GM19023 (cell line): ENCODE measurements around the gene DNAJB14.

Source experiments
- ATAC-seq: cut with Tn5 transposase; IDR thresholded peaks from one replicate; pipeline ENCODE4 v1.9.1; 2021; ENCODE audit warnings: mild to moderate bottlenecking, moderate library complexity; ENCODE audit not compliant: unreplicated experiment

DNAJB14 gene

DNA sequence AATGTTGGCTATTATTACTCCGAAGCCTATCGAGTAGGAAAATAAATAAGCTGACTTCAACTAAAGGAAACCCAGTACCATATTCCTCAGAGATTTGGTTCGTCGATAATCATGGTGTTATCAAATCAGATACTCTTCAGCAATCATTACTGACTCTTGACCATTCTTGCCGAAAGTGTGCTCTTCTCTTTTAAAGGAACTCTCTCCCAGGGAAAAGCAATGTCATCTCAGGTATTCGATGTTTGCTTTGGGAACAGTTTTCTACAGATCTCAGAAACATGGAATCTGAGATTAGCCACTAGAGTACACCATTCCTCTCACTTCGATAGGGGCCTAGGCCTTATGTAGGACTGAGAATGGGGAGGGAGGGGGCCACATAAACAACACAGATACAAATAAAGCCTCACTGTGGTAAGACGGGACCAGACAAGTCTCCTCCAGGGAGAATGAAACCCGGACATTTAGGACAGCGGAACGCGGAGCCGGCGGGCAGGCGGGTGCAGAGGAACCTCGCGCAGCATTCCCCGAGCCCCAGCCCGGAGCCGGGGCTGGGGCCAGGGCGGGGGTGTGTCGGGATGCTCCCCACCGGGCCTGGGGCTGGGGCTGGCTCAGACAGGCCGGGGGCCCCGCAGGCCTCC lies 581 bp downstream of the DNAJB14 start:
- peak; percentile 5 for ATAC-seq

DNA sequence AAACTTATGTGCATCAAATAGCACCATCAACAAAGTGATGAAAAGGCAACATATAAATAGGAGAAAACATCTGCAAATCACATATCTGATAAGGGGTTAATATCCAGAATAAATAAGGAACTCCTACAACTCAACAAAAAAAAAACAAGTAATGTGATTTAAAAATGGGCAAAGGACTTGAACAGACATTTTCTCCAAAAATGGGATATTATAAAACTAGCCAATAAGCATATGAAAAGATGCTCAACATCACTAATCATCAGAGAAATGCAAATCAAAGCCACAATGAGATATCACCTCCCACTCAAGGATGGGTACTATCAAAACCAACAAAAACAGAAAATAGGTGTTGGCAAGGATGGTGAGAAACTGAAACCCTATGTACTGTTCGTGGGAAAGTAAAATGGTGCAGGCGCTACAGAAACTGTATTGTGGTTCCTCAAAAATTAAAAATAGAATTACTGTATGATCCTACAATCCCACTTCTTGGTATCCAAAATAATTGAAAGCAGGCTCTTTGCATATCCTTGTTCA lies 2.4 kb downstream of the DNAJB14 start:
- ATAC-seq: no peak

DNA sequence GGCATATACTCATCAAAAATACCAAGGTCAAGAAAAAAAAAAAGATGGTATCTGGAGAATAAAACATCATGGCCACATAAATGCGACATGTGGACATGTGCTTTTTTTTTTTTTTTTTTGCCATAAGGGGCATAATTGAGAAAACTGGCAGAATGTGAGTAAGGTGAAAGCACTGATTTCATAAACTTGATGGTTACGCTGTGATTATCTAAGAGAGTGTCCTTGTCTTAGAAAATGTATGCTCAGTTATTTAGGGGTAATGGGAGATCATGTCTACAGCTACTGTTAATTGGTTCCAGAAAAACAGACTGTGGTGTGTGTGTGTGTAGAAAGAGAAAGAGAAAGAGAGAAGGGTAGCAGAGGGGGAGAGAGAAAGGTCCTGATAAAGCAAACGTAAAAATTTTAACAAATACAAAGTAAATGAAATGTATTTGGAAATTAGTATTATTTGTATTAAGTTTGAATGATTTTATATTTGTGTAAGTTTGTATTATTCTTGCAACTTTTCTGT lies 8.1 kb downstream of the DNAJB14 start:
- no peak for ATAC-seq

DNA sequence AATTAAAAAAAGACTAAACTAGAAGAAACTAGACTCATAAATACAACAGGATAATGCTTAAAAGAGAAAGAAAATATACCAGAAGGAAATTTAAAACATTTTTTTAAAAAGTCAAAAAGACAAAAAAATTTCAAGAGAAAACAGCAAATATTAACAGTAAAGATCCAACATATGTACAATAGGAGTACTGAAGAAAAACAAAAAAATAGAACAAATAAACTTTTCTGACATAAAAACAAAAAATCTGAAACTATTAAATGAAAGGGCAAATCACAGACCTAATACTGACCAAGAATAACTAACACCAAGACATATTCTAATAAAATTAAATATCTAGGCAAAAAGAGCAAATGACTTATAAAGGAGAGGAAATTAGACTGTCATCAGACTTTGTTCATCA lies 11.5 kb downstream of the DNAJB14 start:
- no peak for ATAC-seq

DNA sequence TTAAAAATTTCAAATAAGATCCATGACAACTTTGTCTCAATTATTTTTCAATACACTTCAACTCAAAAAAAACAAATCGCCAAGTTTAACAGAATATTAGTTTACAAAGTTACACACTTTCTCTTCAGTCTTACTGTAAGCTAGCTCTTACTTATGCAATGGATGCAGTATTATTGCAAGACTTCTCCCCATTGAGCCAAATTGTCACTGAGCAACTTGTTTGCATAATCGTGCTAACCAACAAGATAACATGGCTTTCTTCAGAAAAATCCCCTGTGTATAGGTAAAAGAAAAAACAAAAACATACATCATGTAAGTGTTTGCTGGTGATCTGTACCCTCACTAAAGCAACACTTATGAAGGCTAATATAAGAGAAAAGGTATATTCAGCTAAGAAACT lies 18.9 kb downstream of the DNAJB14 start:
- ATAC-seq: no peak

DNA sequence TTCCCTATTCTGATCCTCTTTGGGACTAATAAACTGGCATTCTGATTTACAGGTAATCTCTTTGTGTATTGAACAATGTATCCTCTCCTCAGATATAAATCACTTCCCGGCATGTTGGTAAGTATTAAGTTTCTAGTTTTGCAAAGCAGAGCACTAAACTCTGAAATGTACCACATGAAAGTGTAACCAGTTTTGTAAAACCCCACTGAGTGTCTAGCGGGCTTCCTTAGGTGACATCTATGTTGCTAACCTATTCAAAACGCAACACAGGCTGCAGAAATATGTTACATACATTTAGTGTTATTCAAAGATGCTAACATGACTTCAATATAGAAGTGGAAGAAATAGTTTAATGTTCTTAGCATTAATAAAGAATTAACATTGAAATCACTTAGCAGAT lies 25.2 kb downstream of the DNAJB14 start:
- ATAC-seq: no peak

DNA sequence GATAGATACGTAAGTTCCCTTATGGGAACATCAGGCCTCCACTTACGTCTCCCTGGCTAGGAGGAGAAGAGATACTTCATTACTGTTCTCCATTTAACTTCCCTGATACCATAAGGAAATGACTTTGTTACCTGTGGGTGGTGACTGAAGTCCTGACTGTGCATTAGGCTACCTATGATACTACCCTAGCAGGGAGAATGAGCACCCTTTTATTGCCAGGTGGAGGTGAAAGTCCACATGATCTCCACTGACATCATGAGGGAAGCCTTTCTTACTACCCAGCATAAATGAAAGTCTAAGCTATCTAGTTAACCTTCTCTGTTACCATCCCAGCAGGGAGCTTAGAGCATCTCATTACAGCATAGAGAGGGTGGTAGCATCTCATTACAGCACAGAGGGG lies 27.8 kb downstream of the DNAJB14 start:
- ATAC-seq: no peak

DNA sequence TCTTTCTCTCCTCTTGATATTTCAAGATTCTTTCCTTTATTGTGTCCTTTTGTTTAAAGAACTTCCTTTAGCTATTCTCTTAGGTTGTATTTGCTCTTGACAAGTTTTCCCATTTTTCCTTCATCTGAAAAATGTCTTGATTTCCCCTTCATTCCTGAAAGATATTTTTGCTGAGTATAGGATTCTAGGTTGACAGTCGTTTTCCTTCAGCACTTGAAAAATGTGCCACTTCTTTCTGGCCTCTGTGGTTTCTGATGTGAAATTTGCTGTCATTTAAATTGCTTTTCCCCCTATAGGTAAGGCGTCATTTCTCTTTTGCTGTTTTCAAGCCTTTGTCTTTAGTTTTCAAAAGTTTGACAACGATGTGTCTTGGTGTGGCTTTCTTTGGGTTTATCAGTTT lies 28.8 kb downstream of the DNAJB14 start:
- no peak for ATAC-seq

DNA sequence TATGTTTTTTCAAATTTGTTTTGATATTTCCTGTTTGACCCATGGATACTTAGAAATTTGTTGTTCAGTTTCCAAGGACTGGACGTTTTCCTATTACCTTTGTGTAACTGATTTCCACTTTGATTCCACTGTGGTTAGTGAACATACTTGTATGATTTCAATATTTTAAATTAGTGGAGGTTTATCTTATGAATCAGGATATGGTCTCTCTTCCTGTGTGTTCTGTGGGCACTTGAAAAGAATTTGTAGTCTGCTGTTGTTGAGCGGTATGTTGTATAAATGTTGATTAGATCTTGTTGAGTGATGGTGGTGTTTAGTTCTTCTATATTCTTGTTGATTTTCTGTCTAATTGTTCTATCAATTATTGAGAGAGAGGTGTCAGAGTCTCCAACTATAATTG lies 31.0 kb downstream of the DNAJB14 start:
- no peak for ATAC-seq

DNA sequence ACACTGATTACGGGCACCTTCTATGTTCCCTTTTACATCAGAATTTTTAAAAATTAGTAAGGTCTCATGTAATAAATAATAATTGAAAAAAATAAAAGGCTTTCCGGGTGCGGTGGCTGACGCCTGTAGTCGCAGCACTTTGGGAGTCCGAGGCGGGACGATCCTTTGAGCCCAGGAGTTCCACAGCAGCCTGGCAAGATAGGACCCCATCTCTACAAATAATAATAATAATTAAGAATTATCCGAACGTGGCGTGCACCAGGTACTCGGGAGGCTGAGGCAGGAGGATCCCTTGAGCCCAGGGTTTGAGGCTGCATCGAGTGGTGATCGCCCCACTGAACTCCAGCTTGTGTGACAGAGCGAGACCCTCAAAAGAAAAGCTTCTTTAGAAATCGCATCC lies 51.4 kb downstream of the DNAJB14 start:
- ATAC-seq: no peak

DNA sequence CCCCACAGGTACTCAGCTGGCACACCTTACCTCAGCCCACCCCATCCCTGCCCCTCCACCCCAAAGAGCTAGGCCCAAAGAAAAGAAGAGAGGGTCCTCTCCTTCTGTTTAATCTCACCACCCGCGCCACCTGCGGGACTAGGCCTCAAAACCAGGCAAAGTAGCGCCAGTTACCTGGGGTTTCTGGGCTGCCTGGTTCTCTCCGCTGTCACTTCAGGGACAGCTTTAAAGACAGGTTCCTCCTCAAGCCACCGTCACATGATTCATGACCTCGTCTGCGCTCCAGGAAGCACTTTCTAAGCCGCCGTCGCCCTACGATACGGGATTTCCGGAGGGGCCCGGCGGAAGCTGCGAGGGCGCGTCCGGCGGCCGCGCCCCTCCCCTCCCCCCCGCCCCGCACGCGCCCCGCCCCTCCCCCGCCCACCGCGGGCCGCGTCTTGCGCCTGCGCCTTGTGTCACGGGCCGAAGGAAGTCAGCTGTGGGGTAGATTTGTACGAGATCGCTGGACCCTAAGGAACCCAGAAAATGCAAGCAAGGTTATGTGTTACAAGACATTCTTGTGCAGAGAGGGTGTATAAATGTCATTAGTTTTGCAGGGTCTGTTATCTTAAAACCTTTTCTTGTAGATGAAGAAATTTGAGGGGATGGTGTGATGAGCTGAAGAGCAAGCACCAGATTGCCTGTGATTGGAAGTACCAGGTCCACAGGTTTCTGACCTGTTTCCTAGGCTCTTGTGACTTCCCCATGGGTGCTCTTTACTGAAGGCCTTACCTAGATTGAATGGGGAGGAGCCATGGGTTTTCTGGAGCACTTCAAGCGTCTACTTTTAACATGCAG lies 52.0 kb downstream of the DNAJB14 start, which contains the start of gene LAMTOR3:
Gene LAMTOR3 (minus strand): TSS at position 267 of the 837 bp plus-strand sequence. CDS start 464 bp downstream, outside the sequence.
- peak; percentile 100 for ATAC-seq

DNA sequence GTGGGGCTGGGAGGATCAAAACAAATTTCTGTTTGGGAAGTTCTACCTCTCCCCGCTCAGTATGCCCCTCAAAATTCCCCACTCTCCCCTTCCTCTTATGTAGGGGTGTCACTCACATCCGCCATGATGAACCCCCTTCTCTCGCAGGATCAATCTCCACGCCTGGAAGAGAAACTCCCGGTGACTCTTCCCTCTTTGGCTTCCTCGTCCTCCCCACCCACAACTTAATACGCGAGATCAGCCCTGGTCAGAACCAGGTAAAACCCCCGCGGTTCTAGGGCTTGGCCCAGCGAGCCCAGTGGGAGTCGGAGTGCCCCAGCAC lies 52.6 kb downstream of the DNAJB14 start:
- no peak for ATAC-seq

DNA sequence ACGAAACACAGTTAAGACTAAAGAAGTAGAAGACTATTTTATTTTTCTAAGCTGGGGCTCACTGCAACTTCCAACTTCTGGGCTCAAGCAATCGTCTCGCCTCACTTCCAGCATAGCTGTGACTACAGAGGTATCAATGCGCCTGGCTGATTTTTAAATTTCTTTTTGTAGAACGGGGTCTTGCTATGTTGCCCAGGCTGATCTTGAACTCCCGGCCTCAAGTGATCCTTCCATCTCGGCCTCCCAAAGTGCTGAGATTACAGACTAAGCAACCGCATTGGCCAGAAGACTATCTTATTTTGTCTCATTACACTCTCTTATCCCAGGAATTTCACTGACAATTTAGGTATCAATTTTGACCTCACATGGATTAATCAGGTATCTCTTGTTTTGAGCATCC lies 53.4 kb downstream of the DNAJB14 start:
- no peak for ATAC-seq

DNA sequence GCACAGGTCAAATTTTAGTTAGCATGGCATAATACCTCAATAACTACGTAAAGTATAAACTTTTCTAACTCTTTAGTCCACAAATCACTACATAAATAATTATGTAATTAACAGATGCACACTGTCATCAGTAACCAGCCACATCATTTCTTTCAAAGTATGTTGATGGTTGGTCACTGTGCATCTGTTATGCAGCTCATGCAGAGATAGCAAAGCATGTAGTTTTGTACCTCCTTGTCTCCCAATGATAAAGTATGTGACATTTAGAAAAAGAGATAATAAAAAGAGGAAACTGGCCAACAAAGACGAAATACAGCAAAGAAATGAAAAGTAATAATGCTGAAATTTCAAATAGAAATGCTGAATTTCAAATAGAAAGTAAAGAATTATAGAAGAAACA lies 55.1 kb downstream of the DNAJB14 start:
- no peak for ATAC-seq

DNA sequence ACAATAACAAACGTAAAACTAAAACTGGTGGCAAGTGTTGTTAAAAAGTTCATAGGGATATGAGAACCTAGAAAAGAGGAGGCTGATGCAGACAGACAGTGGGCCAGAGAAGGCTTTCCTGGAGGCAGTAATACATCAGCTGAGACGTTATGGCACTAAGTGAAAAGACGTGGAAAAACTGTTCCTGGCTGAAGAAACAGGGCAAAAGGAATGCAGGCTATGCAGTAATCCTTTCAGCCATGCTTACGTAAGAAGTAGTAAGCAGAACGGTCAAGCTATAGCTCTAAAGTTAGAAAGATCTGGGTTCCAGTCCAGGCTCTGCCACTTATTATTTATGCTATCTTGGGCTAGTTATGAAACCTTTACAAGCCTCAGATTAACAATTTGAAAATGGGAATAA lies 58.6 kb downstream of the DNAJB14 start:
- no peak for ATAC-seq

DNA sequence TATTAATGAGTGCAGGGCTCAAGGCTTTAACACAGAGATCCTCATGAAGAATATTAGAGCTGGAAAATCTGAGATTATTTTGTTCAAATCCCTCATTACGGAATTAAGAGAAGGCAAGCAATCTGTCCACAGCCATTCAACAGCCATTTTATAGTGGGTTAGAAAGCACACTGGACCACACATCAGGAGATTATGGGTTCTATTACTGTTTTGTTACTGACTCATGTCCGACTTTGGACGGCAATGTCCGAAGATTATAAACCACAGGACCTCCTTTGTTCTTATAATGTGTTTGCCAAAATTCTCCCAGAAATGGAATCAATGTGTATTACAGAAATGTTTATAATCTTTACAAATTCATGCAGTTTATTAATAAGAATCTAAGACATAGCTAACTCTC lies 60.3 kb downstream of the DNAJB14 start:
- no peak for ATAC-seq

DNA sequence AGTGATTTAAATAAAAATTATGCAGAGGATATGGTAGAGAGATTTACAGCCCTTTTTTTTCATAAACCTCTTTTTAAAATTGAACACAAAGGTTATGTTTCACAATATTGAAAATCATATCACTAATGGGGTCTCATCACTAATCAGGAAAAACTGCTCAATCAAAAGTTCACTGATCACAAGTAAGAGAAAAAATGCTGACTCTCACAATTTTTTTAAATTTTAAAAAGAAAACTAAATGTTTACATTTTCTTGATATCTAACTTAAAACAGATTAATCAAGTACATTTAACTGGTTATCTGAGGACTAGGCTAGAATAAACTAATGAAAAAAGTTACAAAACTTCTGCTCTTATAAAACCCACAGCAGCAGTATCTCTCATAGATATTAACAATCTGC lies 60.7 kb downstream of the DNAJB14 start:
- ATAC-seq: no peak

DNA sequence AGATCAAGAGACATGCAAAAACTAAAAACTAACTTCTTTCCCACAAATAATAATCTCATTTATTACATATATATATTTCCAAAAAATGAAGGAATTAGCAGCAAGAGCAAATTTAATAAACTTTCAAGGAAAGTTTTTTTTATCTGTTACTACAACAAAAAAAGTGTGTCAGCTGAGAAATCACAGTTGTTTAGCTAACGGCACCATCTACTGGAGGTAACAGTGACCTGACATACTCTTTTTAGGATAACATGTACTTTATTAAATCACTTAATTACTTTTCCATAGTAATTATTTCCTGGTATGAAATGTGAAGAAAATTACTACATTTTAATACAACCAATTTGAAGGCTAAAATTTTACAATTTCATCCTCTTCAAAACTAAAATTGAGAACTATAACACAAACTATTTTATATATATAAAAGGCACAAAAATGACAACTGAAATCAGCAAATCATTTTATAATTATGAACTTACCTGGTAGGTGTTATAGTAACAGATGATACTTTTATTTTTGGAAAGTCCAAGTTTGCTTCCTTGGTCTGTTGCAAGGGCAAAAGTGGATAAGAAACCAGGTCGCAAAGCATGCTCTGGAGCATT lies 61.3 kb downstream of the DNAJB14 start:
- no peak for ATAC-seq

DNA sequence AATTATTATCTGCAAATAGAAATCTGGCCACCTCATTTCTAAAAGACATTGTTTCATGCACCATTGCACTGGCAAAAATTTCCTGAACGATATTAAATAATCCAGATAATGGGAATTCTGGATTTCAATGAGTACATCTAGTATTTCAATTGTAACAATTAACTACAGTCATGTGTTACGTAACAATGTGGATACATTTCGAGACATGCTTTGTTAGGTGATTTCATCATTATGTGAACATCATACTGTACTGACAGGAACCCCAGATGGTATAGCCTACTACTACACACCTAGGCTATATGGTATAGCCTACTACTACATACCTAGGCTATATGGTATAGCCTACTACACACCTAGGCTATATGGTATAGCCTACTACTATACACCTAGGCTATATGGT lies 67.0 kb downstream of the DNAJB14 start:
- ATAC-seq: no peak

DNA sequence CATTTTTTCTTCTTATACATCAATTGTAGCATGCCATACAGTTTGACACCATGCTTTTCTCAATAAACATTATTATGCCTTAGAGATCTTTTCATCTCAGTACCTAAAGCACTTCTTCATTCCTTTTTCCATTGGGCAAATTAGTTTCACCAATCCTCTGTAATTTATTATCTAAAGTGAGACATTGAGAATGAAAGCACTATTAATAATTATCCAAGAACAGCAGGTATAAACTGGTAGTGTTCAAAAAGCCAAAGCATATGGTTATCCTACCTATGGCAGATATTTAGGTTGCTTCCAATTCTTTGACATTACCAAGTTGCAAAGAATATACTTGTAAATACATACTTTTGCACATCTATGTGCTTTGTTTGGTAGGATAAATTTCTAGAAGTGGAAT lies 67.8 kb downstream of the DNAJB14 start:
- ATAC-seq: no peak

DNA sequence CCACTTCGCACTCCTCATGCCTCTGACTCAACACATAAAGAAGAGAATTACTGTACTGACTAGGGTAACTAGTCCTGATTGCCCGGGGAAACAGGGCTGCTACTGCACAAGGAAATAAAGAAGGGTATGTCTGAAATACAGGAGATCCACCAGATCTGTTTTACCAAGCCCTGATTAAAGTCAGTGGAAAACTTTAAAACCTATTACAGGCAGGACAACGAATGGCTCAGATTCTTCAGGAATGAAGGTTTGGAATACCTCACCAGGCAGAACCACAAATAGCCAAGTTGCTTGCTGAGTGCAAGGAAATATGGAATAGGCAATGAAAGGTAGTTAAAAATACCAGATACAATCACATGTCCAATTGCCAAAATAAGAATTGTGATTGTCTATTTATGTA lies 69.5 kb downstream of the DNAJB14 start:
- no peak for ATAC-seq

DNA sequence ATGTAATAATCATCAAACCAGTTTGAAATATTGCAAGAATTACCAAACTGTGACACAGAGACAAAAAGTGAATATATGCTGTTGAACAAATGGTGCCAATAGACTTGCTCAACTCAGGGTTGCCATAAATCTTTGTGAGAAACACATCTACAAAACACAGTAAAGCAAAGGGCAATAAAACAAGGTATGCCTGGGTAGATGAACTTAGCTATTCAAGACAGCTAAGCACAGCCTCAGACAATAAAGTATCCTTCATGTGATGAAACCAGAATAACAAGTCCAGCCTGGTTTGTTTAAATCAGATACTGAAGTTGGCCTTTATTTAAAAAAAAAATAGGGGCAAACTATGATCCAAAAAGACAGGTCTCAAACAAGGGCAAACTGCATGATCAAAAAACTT lies 71.3 kb downstream of the DNAJB14 start:
- no peak for ATAC-seq
